Skin epidermis (tissue), 12 donors: Measurements from ENCODE around the gene WFDC8.

Source experiments
- H3K27ac ChIP-seq, 21 experiments: fragments of 200-600 bp; sonication (generic) in 11 of 21; one replicate each; pipeline ENCODE4 v1.5.0; 2020; ENCODE audit warnings: mild to moderate bottlenecking in 3 of 21, inconsistent platforms in 2 of 21, moderate library complexity in 2 of 21
- H3K4me3 ChIP-seq, 7 experiments: fragments of 200-600 bp; sonication (generic) in 2 of 7; one replicate each; pipeline ENCODE4 v1.5.0; 2020; ENCODE audit warnings: inconsistent platforms in 2 of 7, mild to moderate bottlenecking in 2 of 7, moderate library complexity in 1 of 7

The WFDC8 gene

DNA sequence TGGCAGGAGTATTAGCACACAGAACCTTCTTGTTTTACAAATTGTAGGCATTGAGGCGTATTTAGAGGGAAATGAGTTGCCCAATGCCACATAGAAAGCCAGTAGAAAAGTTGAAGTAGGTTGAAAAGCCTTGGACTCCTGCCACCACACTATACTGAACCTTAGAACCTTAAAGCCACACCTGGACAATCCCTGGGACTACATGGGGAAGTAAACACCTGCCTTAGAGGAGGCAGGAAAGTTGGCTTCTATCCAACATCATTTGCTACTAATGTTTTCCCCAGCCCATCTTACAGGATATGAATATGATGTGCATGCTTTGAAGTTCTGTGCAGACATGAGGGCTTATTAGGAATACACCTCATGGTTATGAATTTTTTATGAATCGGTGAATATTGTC, 26.6 kb downstream of the WFDC8 start:
- Histone ChIP-seq H3K27ac (no peak overlapping the region), H3K4me3 (no peak overlapping the region)

- Histone ChIP-seq H3K4me3 (no peak overlapping the region), H3K27ac (no peak overlapping the region)
Measured at GRCh38 chr20:45550765-45551164, 28.3 kb downstream of the WFDC8 start.

GRCh38 chr20:45548410-45548809, 30.7 kb downstream of the WFDC8 start:
- no peak overlapping the region for H3K27ac ChIP-seq
- H3K4me3 ChIP-seq: no peak overlapping the region

DNA sequence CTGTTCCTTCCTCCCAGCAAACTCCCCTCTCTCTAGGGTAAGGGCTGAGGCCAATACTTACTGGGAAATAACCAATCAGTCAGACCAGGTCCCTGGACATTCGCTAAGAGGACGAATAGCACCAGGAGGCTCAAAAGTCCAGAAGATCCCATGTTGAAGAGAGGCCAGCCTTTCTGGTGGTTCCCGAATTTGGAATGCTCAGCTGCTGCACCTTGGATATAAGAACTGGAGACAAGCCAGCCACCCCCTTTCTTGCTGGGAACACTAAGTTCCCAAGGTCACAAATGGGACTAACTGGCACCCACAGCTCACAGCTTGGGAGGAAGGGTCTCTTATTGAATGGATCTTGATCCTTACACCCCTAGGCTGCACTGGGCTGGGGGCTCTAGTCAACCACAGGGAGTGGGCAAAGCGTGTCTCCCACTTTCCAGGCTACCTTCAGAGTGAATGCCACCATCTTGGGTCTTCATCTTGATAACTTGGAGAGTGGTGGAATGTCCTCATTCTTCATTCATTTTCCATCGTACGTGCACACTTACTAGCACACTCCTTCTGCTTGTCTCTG, 31.8 kb downstream of the WFDC8 start, which contains the start of gene EPPIN:
TSS of gene EPPIN (minus strand) at position 196 of the 565 bp plus-strand sequence. CDS start at position 152, 44 bp downstream.
- Histone ChIP-seq H3K4me3 (no peak within 1 kb of the TSS), H3K27ac (no peak within 1 kb of the TSS)

DNA sequence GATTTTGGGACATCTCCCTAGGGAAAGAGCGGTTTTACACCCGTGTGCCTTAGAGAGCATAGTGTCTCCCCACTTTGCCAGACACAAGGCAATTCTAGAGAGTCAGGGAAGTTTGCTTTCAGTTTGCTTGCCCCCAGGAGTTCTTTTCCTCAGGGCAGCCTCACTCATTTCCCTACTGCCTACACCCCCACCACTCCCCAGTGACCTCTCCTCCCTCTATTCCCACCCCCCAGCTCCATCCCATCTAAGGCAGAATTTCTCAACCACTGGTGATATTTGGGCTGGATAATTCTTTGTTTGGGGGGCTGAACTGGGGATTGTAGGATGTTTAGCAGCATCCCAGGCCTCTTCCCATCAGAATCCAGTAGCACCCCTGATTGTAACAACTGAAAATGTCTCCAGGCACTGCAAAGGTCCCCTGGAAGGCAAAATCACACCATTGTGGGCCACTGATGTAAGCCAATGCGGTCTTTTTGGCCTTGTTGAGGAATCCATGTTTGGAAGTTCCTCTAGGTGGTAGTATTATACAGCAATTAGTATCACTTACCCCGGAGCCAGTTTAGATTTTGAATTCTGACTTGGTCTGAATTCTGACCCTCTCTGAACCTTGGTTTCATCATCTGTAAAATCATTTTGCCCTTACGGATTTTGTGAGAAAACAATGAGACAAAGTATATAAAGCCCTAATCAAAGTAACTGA, 33.2 kb downstream of the WFDC8 start:
- Histone ChIP-seq H3K4me3 (no peak overlapping the region), H3K27ac (no peak overlapping the region)

DNA sequence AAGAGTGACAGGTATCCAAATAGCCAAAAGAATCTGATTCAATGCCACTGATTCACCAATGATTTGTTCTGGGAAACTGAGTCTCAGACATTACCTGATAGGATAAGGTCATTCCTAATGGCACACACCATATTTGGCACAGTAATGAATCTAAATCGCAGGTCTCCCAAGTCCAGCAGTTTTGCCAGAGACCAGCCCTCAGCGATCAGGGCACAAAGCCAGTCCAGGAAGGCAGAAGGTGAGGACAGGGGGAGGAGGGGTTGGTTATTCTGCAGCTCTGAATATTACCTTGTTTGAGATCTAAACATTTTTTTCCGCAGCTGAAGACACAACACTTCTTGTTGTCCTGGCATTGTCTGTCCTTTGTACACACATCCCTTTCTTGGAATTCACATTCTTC, 33.7 kb downstream of the WFDC8 start:
- no peak overlapping the region for H3K27ac ChIP-seq
- no peak overlapping the region for H3K4me3 ChIP-seq

- no peak within 1 kb of the TSS for H3K27ac ChIP-seq
- H3K4me3 ChIP-seq: no peak within 1 kb of the TSS
Measured at GRCh38 chr20:45539382-45539781, 39.7 kb downstream of the WFDC8 start, which contains the start of gene WFDC6. Gene WFDC6, minus strand, starts transcription at chr20:45539482. Its CDS starts 75 bp downstream, at chr20:45539407.

GRCh38 chr20:45538209-45538799, 40.8 kb downstream of the WFDC8 start:
- Histone ChIP-seq H3K27ac (no peak overlapping the region), H3K4me3 (no peak overlapping the region)

DNA sequence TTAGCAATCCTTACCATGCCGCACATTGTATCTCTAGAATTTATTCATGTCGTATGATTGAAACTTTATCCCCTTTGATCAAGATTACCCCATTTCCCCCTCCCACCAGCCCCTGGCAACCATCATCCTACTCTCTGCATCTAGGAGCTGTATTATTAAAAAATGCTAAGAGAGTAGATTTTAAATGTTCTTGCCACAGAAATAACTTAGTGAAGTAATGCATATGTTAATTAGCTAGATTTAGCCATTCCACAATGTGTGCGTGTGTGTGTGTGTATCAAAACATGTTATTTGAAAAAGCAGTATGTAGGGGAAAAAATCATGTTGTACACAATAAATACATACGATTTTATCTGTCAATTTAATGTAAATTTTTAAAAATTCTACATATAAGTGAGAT, 51.8 kb downstream of the WFDC8 start:
- Histone ChIP-seq H3K4me3 (no peak overlapping the region), H3K27ac (no peak overlapping the region)

DNA sequence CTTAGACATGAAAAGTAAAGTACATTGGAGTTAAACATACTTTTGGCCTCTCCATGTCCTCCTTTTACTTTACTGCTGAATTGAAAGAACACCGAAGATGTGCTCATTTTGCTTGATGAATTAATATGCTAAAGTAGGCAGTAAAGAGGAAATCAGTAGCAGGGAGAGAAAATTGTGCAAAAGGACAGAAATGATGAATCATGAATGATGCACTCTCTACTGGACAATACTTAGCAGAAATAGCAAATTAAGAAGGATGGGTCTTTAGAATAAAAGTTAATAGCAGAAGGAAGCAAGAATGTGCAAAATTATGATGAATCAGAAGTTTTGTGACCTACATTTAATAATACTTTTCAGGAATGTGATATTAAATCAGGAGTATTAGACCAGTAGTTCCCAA, 55.3 kb downstream of the WFDC8 start:
- H3K4me3 ChIP-seq: no peak overlapping the region

DNA sequence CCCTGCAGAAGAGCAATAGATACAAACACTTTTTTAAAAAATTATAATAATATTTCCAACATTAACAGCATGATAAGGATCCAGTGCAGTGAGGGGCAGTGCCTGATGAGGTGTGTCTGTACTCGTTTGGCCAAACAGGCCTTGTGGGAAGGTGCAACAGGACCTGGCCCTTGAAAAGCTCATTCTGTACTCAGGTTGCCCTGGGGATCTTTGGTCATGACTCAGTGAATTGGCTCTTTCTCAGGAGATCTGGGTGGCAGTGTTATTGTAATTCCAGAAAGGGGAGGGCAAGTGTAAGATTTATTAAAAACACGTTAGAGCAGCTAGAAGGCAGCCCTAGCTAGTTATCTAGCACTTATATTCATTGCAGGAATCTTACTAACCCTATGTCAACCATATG, 60.8 kb downstream of the WFDC8 start:
- Histone ChIP-seq H3K27ac (peak overlapping the region in 3 of 21 experiments; percentile 55 to 67 (median 57)), H3K4me3 (no peak overlapping the region)

More for the DNA sequence above, 55.3 kb downstream of the WFDC8 start:
- H3K27ac ChIP-seq: no peak overlapping the region

GRCh38 chr20:45515147-45515913, 63.8 kb downstream of the WFDC8 start, which contains the start of gene SPINT3:
Gene SPINT3, minus strand, starts transcription at chr20:45515622. Its CDS starts 14 bp downstream, at chr20:45515608.
- H3K4me3 ChIP-seq: no peak within 1 kb of the TSS
- H3K27ac ChIP-seq: no peak within 1 kb of the TSS

DNA sequence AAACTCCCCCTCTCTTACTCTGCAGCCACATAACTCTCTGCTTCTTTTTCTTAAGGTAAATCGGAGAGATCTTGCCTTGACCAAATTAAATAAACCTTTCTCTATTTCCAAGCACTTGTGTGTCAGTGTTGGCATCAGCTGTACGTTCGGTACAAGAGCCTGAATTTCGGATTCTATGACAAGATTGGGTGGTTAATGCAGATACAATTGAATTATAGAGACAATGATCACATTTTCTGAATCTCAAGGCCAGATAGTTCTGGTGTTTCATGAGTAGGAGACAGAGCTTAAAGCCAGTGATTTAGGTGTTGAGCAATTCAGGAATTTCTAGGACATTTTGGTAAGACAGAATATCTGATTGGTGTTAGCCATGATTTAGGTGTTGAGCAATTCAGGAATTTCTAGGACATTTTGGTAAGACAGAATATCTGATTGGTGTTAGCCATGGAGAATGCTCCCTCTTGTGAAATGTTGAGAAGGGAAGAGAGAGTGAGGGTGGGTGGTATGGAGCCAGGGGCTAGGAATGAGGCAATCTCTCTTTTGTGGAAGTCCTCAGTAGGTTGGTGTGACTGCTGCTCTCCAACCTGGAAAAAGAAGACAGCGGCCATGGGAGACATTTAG, 68.7 kb downstream of the WFDC8 start:
- H3K27ac ChIP-seq: peak overlapping the region in 1 of 21 experiments; percentile 73
- no peak overlapping the region for H3K4me3 ChIP-seq

DNA sequence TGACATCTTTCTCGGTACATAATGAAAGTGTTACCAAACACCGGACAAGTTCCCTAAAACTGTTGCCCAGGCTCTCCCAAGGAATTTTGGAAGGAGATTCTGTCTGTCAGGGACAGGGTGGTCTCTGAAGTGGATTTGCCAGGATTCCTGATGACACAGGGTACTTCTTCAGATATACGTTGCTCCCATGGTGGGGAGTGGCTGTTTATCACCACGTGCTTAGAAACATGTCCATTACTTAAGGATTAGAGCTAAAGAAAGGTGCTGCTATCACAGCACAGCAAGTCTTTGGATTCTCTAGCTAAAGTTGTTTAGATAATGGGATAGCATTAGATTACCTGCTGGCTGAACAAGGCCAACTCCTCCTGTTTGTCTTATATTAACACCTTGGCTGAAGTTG, 70.0 kb downstream of the WFDC8 start:
- H3K4me3 ChIP-seq: no peak overlapping the region

GRCh38 chr20:45508068-45508886, 70.8 kb downstream of the WFDC8 start:
- no peak overlapping the region for H3K4me3 ChIP-seq
- H3K27ac ChIP-seq: no peak overlapping the region

More for the DNA sequence above, 70.0 kb downstream of the WFDC8 start:
- H3K27ac ChIP-seq: peak overlapping the region in 1 of 21 experiments; percentile 37

- no peak overlapping the region for H3K27ac ChIP-seq
- no peak overlapping the region for H3K4me3 ChIP-seq
Measured at GRCh38 chr20:45507011-45507820, 71.9 kb downstream of the WFDC8 start.

GRCh38 chr20:45506398-45506797, 72.7 kb downstream of the WFDC8 start:
- no peak overlapping the region for H3K27ac ChIP-seq
- no peak overlapping the region for H3K4me3 ChIP-seq

DNA sequence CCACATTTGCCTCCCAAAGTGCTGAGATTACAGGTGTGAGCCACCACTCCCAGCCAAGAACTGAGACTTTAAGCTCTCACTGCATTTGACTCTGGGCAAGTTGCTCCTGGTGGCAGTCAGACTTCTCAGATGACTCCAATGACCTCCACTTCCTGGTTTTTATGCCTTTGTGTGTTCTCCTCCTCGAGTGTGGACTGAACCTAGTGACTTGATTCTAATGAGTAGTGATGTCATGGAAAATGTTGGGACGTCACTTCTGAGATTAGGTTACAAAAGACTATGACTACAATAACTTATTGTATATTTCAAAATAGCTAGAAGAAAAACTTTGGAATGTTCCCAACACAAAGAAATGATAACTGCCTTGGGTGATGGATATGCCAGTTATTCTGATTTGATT, 75.7 kb downstream of the WFDC8 start:
- no peak overlapping the region for H3K27ac ChIP-seq
- H3K4me3 ChIP-seq: no peak overlapping the region
